ENCODE data around the gene WDR55. TPM values are rescaled to one million over a fixed set of nuclear protein-coding genes. Genes with fewer than 3 reads are reported as not detected.

The WDR55 gene
- total and polyA plus RNA-seq, 2 of the 13 experiments (the other 11 are each of a cell fraction or from before 2014, with no cell fraction given), result 17.7 to 18.2 TPM

DNA sequence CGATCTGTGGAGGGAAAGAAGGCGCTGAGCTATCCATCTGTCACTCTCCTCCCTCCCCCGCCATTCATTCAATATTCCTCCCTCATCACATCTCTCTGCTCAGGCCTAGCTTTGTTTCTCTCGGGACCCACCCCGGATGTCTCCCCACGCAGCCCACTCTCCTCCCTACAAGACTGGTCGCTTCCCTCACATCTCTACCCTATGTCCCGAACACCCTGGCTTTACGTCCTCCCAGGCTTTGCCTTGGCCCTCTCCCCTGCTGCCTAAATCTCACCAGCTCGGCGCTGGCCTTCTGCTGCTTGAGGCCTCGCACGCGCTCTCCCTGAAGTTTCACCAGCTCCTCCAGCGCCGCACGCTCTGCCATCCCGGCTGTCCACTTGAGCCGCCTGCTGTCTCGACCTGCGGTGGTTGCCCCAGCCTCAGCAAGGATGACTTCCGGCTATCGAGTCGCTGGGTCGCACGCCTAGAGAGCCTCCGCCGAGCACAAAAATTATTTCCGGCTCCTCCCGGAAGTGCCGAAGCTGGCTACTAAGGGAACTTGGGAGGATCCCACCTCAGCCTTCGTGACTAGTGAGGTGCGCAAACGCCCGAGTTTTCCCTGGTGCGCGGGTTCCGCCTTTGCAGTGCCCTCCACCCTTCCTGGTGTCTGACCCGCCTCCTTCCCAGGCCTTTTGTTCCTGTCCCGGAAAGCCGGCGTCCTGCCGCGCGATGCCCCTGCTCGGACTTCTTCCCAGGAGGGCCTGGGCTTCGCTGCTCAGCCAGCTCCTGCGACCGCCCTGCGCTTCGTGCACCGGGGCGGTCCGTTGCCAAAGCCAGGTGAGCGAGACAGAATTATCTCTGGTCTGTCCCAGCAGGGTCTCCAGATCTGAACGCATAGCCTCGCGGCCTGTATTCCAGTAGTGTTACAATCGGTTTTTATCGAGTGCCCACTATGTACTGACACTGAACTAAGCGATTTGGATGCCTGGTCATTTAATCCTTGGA, 26.5 kb downstream of the WDR55 start, which contains the start of the genes HARS1 and HARS2 (continued):
- TF ChIP-seq ZHX2 (IDR thresholded peaks at IDR 0.05; ENCODE audit: low read depth), result peak; percentile 52; the same call in 1 of the 2 replicates
- 0 out of 2 replicates have a peak, but pooled peaks have one; percentile 75 for TF ChIP-seq ZHX2 (CRISPR knock-in tag; IDR thresholded peaks at IDR 0.05; ENCODE audit: borderline replicate concordance)
- TF ChIP-seq SIN3B (IDR thresholded peaks at IDR 0.05; ENCODE audit: low read length), result peak; percentile 48
- no peak for TF ChIP-seq PAWR (CRISPR knock-in tag; IDR thresholded peaks at IDR 0.05; ENCODE audit: borderline replicate concordance)
- 0 out of 2 replicates have a peak, but pooled peaks have one; percentile 15 for TF ChIP-seq ETV6 (CRISPR knock-in tag; conservative IDR thresholded peaks at IDR 0.05)
- TF ChIP-seq, protein P1, sequence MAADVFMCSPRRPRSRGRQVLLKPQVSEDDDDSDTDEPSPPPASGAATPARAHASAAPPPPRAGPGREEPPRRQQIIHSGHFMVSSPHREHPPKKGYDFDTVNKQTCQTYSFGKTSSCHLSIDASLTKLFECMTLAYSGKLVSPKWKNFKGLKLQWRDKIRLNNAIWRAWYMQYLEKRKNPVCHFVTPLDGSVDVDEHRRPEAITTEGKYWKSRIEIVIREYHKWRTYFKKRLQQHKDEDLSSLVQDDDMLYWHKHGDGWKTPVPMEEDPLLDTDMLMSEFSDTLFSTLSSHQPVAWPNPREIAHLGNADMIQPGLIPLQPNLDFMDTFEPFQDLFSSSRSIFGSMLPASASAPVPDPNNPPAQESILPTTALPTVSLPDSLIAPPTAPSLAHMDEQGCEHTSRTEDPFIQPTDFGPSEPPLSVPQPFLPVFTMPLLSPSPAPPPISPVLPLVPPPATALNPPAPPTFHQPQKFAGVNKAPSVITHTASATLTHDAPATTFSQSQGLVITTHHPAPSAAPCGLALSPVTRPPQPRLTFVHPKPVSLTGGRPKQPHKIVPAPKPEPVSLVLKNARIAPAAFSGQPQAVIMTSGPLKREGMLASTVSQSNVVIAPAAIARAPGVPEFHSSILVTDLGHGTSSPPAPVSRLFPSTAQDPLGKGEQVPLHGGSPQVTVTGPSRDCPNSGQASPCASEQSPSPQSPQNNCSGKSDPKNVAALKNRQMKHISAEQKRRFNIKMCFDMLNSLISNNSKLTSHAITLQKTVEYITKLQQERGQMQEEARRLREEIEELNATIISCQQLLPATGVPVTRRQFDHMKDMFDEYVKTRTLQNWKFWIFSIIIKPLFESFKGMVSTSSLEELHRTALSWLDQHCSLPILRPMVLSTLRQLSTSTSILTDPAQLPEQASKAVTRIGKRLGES (CRISPR knock-in tag; IDR thresholded peaks at IDR 0.05; ENCODE audit: borderline replicate concordance), result no peak
- peak; percentile 82 for TF ChIP-seq NKX3-1 (CRISPR knock-in tag; IDR thresholded peaks at IDR 0.05)
- TF ChIP-seq ZNF160 (CRISPR knock-in tag; IDR thresholded peaks at IDR 0.05), result no peak
- 0 out of 2 replicates have a peak, but pooled peaks have one; percentile 42 for TF ChIP-seq ZNF616 (CRISPR knock-in tag; IDR thresholded peaks at IDR 0.05; ENCODE audit: low read depth)
- TF ChIP-seq ZMYM4 (CRISPR knock-in tag; IDR thresholded peaks at IDR 0.05), result peak; percentile 83
- TF ChIP-seq ARHGAP35 (CRISPR knock-in tag; IDR thresholded peaks at IDR 0.05; ENCODE audit: borderline replicate concordance), result peak; percentile 76; the same call in 1 of the 2 replicates
- peak; percentile 92 for TF ChIP-seq ZNF788 (CRISPR knock-in tag; IDR thresholded peaks at IDR 0.05; ENCODE audit: borderline replicate concordance)
- TF ChIP-seq ZNF253 (CRISPR knock-in tag; IDR thresholded peaks at IDR 0.05; ENCODE audit: borderline replicate concordance), result no peak
- TF ChIP-seq ZNF460 (CRISPR knock-in tag; IDR thresholded peaks at IDR 0.05; ENCODE audit: borderline replicate concordance), result peak; percentile 35; the same call in 1 of the 2 replicates
- no peak for TF ChIP-seq RFXANK (CRISPR knock-in tag; IDR thresholded peaks at IDR 0.05)
- TF ChIP-seq ZNF230 (CRISPR knock-in tag; IDR thresholded peaks at IDR 0.05), result peak; percentile 98
- TF ChIP-seq ZFP36L1 (CRISPR knock-in tag; IDR thresholded peaks at IDR 0.05), result no peak
- no peak for TF ChIP-seq DPF2 (CRISPR knock-in tag; IDR thresholded peaks at IDR 0.05; ENCODE audit: borderline replicate concordance, low read depth)
- no peak; the same call in 1 of the 2 replicates for TF ChIP-seq ZBTB20 (CRISPR knock-in tag; IDR thresholded peaks at IDR 0.05; ENCODE audit: borderline replicate concordance, low read depth)
- TF ChIP-seq KLF16 (CRISPR knock-in tag; IDR thresholded peaks at IDR 0.05), result peak in 1 of 2 experiments; percentile 69; a peak in 1 of 4 replicates

Data from HepG2 (cell line).